Activated CD8-positive, alpha-beta memory T cell treated with anti-CD3 and anti-CD28 coated beads, Interleukin-2, amount 50 U/mL, for 1 hour (primary cell): Measurements from ENCODE around the gene PLCG1.
"Not testable (repeated sequence)": the region's sequence is repeated elsewhere in the genome, so short reads cannot be mapped to it uniquely, and the experiment has no call there.

Source experiments
- DNase-seq: peaks from one replicate; pipeline ENCODE4 v3.0.0-alpha.2; 2020; ENCODE audit errors: extremely low read depth

PLCG1 gene

DNA sequence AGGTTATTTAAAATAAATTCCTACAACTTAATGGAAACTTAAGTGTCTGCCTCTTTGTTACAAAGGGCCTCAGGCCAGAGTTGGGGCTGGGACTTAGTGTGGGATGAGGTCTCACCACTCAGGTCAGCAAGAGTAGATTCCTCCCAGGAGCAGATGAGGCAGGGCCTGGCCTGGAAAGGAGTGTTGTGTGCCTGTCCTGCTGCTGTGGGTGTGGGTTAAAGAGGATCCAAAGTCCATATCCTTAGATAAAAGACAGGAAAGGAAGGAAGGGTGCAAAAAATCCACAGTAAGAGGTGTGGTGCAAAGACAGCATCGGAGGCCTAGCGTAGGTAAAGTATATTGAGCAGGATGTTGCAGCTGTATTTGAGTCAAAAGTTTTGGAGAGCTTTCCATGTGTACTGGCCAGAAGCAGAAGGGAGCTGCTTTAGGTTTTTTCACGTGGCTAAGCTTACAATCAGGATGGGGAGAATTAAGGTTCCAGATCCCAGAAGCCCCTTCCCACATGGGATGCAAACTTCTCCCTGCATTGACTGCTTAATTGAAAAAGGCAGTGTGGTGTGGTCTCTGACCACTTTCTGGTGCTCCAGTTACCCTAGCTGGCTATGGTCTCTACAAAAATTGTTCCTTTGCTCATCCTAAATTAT lies 12.8 kb upstream of the PLCG1 start:
- DNase-seq = no peak

DNA sequence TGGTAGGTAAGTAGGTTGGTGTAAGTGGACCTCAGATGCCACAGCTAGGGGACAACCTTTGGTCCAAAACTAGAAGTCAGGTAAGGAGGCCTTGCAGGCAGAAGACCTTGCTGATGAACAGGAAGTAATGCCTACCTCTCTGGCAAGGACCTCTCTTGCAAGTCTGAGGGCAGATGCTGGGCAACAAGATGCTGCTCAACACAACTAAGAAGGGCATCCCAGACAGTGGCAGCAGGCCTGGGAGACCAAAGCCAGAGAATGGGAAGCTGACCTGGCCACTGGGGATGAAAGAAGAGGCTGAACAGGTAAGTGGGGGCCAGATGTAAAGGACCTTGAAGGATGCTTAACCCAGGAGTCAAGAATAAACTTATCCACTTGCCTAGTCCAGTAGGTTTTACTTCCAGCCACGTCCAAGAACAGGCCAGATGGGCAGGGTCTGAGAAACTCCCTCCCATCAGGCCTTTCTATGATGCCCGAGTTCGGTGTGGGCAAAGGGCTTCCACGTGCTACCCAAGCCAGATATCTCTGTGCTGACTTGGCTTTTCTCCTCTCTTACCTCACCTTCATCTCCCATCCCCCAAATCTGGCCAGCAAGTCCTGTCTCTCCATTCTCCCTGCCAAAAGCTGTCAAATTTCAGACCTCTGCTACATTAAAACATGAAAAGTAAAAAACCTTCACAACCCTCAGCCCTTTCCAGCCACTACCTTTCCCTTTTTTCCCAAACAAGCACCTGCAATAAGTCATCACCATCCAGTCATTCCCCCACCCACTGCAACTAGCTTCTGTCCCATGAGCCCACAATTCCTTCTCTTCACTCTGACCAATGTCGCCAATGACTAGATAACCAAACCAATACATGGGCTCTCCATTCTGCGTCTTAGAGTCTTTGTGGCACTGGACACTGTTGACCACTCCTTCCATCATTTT lies 11.5 kb upstream of the PLCG1 start:
- DNase-seq = no peak

- DNase-seq = no peak
These were observed 10.6 kb upstream of the PLCG1 start for GRCh38 chr20:41126719-41127118.

GRCh38 chr20:41128317-41128716 lies 9.0 kb upstream of the PLCG1 start:
- DNase-seq = not testable (repeated sequence)

GRCh38 chr20:41131594-41132387 lies 5.6 kb upstream of the PLCG1 start:
- no peak for DNase-seq

DNA sequence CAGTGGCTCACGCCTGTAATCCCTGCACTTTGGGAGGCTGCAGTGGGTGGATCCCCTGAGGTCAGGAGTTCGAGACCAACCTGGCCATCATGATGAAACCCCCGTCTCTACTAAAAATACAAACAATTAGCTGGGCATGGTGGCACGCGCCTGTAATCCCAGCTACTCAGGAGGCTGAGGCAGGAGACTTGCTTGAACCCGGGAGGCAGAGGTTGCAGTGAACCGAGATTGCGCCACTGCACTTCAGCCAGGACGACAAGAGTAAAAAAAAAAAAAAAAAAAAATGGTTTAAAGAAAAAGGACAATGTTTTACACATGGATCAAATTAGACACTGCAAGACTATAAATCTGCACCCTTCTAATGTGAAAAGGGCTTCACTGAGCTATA lies 5.0 kb upstream of the PLCG1 start:
- not testable (repeated sequence) for DNase-seq

DNA sequence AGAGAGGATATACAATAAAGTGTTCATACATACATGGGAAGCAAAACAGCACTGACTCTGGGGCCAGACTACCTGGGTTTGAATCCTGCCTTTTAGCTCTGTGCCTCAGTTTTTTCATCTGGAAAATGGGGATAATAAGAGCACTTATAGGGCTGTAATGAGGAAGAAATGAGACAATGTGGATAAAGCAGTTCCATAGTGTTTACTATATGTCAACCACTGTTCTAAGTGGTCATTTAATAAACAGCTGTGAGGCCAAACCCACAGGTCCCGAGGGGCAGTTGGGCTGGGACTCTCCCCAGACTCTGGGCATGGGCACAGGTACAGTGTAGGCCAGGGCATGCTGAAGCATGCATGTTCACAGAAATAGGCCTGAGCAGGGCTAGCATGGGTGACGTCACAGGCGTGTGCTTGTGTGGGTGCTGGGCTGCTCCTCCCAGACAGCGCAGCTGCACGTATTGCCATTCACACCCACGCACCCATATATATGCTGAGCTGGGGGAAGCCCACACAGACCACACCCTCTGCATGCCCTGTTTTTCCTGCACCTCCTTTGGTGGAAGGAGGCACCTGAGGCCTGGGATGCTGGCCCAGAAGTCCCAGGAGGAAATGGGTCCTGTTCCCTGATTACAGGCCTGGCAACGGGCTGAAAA lies 3.5 kb upstream of the PLCG1 start:
- no peak for DNase-seq

- no peak for DNase-seq
These were observed 2.8 kb upstream of the PLCG1 start for GRCh38 chr20:41134362-41135186.

GRCh38 chr20:41135187-41135887 lies 2.0 kb upstream of the PLCG1 start:
- no peak for DNase-seq

- no peak for DNase-seq
These were observed 1.3 kb upstream of the PLCG1 start for GRCh38 chr20:41135888-41136679.

DNA sequence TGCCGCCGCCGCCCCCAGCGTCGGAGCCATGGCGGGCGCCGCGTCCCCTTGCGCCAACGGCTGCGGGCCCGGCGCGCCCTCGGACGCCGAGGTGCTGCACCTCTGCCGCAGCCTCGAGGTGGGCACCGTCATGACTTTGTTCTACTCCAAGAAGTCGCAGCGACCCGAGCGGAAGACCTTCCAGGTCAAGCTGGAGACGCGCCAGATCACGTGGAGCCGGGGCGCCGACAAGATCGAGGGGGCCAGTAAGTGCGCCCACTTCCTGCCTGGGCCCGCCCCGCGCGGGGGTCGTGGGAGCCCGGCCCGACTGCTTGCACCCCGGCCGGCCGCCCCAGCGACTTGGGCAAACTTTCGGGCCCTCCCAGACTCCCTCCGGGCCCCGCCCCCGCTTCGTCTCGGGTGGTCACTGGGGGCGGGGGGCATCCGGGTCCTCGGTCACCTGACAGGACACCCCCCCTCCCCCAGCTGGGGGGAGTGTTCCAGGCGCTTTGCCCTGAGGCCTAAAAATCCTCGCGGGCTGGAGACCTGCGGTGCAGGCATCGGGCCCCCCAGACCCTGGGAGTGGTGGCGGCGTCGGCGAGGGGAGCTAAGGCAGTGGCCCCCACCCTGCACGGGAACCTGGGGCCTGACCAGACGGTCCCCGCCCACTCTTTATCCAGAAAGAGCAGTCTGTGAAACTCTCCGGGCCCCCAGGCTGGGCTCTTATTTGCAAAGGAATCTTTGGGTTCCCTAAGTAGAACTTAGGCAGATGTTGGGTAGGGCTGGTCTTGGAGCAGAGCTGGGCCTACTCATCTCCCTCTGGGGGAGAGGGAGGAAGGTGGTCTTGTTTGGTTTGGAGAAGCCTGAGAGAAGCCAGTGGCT lies 501 bp downstream of the PLCG1 start:
- no peak for DNase-seq

DNA sequence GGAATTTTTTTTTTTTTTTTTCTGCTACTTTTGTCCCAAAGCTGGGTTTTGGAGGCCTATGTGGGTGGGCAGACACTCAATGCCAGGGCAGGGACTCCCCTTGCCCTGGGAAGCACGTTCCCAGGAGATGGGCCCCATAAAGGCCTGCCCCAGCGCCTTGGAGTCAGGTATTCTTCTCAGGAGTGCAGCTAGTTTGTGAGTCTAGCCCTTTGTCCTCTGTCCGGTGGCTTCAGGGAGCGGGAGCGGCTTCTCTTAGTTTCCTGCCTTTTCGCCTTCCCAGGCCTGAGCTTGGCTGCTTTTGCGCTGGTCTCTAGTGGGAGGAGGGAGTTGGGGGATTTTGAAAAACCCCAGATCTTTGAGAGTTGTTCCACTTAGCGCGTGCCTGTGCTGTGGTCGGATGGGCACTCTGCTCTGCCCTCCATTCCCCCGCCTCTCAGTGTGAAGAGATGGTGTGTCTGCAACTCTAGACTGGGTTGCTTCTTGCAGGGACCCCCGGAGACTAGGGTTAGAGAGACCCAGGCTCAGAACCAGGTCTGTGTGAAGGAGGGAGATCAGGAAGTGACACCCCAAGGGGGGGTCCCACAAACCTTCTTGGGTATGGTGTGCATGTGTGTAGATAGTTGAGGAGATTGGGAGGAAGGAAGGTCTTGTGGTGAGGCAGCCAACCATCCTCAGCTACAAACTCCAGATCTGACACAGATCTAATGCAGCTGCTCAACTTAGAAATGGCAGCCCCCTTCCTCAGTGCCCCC lies 1.3 kb downstream of the PLCG1 start:
- DNase-seq = no peak

GRCh38 chr20:41139227-41140093 lies 2.1 kb downstream of the PLCG1 start:
- no peak for DNase-seq

- no peak for DNase-seq
These were observed 3.1 kb downstream of the PLCG1 start for GRCh38 chr20:41140226-41141133.

- no peak for DNase-seq
These were observed 3.9 kb downstream of the PLCG1 start for GRCh38 chr20:41141153-41141815.
